ENCODE results near the gene SLC38A8. TPM values are rescaled to one million over a fixed set of nuclear protein-coding genes. Genes with fewer than 3 reads are reported as not detected.

Gene SLC38A8
- total RNA-seq, 1 experiment from 2014 or later = 0.35 TPM

- Histone ChIP-seq H2AK5ac (ENCODE audit: insufficient read length, low read length) (no peak overlapping the region), H4K20me1 (ENCODE audit: control insufficient read depth, insufficient read depth, insufficient read length) (no peaks in the 10 kb centered on the region), H2BK15ac (ENCODE audit: low read depth, low read length) (no peak overlapping the region), H2BK5ac (ENCODE audit: insufficient read length, low read length) (no peak overlapping the region), H4K8ac (replicated peaks; ENCODE audit: insufficient read length, low read depth, low read length) (no peak overlapping the region), H4K5ac (ENCODE audit: insufficient read length, low read depth, low read length) (no peak overlapping the region), H3K18ac (ENCODE audit: insufficient read length, low read depth, low read length) (no peak overlapping the region), H2AFZ (ENCODE audit: low read length) (no peak overlapping the region), H3K4me1 (ENCODE audit: insufficient read depth, low read length) (no peaks in the 10 kb centered on the region), H3K9me3 (ENCODE audit: control insufficient read depth, low read depth, low read length) (no peaks in the 10 kb centered on the region), H3K9ac (ENCODE audit: extremely low read depth, insufficient read length, low read length) (no peak overlapping the region), H3K23me2 (ENCODE audit: insufficient read length, low read depth, low read length, poor library complexity, severe bottlenecking) (no peaks in the 10 kb centered on the region), H2BK12ac (ENCODE audit: insufficient read length, low read depth, low read length) (no peak overlapping the region), H3K79me2 (ENCODE audit: insufficient read depth, low read length) (no peaks in the 10 kb centered on the region), H3T11ph (ENCODE audit: low read length) (no peak overlapping the region), H3K23ac (ENCODE audit: insufficient read length, low read depth, low read length) (no peak overlapping the region), H2BK120ac (ENCODE audit: low read depth, low read length, poor library complexity, severe bottlenecking) (no peak overlapping the region), H3K4ac (ENCODE audit: low read depth, low read length) (no peak overlapping the region), H3K27me3 (ENCODE audit: insufficient read depth, low read length) (no peaks in the 10 kb centered on the region), H3K27ac (ENCODE audit: insufficient read length, low read depth, low read length) (no peak overlapping the region), H3K4me2 (ENCODE audit: insufficient read depth, insufficient read length, low read length) (no peak overlapping the region), H2BK20ac (ENCODE audit: low read depth, low read length, poor library complexity, severe bottlenecking) (no peak overlapping the region), H4K91ac (ENCODE audit: insufficient read length, low read depth, low read length) (no peak overlapping the region), H3K56ac (ENCODE audit: insufficient read length, low read depth, low read length) (no peak overlapping the region), H3K79me1 (ENCODE audit: insufficient read depth, low read depth, low read length, poor library complexity, severe bottlenecking) (no peaks in the 10 kb centered on the region), H3K14ac (ENCODE audit: insufficient read depth, low read length) (no peak overlapping the region)
- H3K27me3 Mint-ChIP-seq (ENCODE audit: low read depth) = peaks cover 22% of the 10 kb centered on the region
- no peak for DNase-seq
- H3K4me1 Mint-ChIP-seq = peaks cover 12 to 26% of the 10 kb centered on the region in 2 experiments
- TF ChIP-seq, protein P1, sequence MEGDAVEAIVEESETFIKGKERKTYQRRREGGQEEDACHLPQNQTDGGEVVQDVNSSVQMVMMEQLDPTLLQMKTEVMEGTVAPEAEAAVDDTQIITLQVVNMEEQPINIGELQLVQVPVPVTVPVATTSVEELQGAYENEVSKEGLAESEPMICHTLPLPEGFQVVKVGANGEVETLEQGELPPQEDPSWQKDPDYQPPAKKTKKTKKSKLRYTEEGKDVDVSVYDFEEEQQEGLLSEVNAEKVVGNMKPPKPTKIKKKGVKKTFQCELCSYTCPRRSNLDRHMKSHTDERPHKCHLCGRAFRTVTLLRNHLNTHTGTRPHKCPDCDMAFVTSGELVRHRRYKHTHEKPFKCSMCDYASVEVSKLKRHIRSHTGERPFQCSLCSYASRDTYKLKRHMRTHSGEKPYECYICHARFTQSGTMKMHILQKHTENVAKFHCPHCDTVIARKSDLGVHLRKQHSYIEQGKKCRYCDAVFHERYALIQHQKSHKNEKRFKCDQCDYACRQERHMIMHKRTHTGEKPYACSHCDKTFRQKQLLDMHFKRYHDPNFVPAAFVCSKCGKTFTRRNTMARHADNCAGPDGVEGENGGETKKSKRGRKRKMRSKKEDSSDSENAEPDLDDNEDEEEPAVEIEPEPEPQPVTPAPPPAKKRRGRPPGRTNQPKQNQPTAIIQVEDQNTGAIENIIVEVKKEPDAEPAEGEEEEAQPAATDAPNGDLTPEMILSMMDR (conservative IDR thresholded peaks at IDR 0.05) = no peak
- H3K36me3 Mint-ChIP-seq (ENCODE audit: insufficient read depth in 1 of 3, low read depth in 3 of 3) = peaks cover 0 to 4% (median 1%) of the 10 kb centered on the region in 3 experiments; a peak in 2 of 7 replicates
- no peak overlapping the region for H3K4me3 Mint-ChIP-seq
- H3K27ac Mint-ChIP-seq = no peak overlapping the region
- WGBS (ENCODE audit: extremely low coverage, insufficient read length, low lambda C conversion rate) = no CpG with 5 or more reads among the region's 8 CpGs
- peaks cover 3 to 4% of the 10 kb centered on the region in 2 experiments for H3K9me3 Mint-ChIP-seq
These were observed 5.6 kb downstream of the SLC38A8 start for GRCh38 chr16:84036982-84037425.
